Mesendoderm (in vitro differentiated cells): ENCODE measurements around the gene ACER2.
A peak's percentile ranks its signal among the peaks of the same experiment; 100 is the strongest.

ENCODE experiments used
- DNase-seq: peaks from one replicate; pipeline ENCODE4 v3.0.0; 2013
- H2AK5ac ChIP-seq: 2 replicates; pipeline ENCODE4 v1.6.1; 2013; ENCODE audit warnings: low read length, inconsistent platforms
- H2BK120ac ChIP-seq: 2 replicates; pipeline ENCODE4 v1.6.1; 2013; ENCODE audit warnings: low read depth, mild to moderate bottlenecking, low read length, moderate library complexity, mixed read lengths
- H2BK15ac ChIP-seq: replicated peaks from 2 replicates; pipeline ENCODE4 v1.6.1; 2013; ENCODE audit warnings: low read depth, mild to moderate bottlenecking, moderate library complexity
- H2BK5ac ChIP-seq: 2 replicates; pipeline ENCODE4 v1.6.1; 2013; ENCODE audit warnings: low read length, inconsistent platforms
- H3K18ac ChIP-seq: 2 replicates; pipeline ENCODE4 v1.6.1; 2013; ENCODE audit warnings: mild to moderate bottlenecking, low read length, mixed read lengths
- H3K23ac ChIP-seq: one replicate; pipeline ENCODE4 v1.6.1; 2013; ENCODE audit warnings: low read length
- H3K27ac ChIP-seq: 2 replicates; pipeline ENCODE4 v1.5.1; 2013; ENCODE audit warnings: low read depth, mild to moderate bottlenecking, inconsistent platforms, low read length, moderate library complexity
- H3K27me3 ChIP-seq: 2 replicates; pipeline ENCODE4 v1.6.1; 2013; ENCODE audit warnings: low read length, control low read depth, mild to moderate bottlenecking, inconsistent platforms; ENCODE audit not compliant: insufficient read depth, poor library complexity
- H3K36me3 ChIP-seq: 2 replicates; pipeline ENCODE4 v1.6.1; 2013; ENCODE audit warnings: low read length, inconsistent platforms; ENCODE audit not compliant: control insufficient read depth, insufficient read depth
- H3K4ac ChIP-seq: one replicate; pipeline ENCODE4 v1.6.1; 2013; ENCODE audit warnings: low read depth, mild to moderate bottlenecking, low read length, moderate library complexity
- H3K4me1 ChIP-seq: 2 replicates; pipeline ENCODE4 v1.6.1; 2013; ENCODE audit warnings: low read depth, low read length, inconsistent platforms; ENCODE audit not compliant: control insufficient read depth
- H3K4me2 ChIP-seq: 2 replicates; pipeline ENCODE4 v1.6.1; 2013; ENCODE audit warnings: low read length
- H3K4me3 ChIP-seq: 2 replicates; pipeline ENCODE4 v1.5.1; 2013; ENCODE audit warnings: mild to moderate bottlenecking, low read length
- H3K56ac ChIP-seq: one replicate; pipeline ENCODE4 v1.6.1; 2013; ENCODE audit warnings: low read length
- H3K79me1 ChIP-seq: 2 replicates; pipeline ENCODE4 v1.6.1; 2013; ENCODE audit warnings: low read length, inconsistent platforms
- H3K79me2 ChIP-seq: 2 replicates; pipeline ENCODE4 v1.6.1; 2013; ENCODE audit warnings: mild to moderate bottlenecking, low read length; ENCODE audit not compliant: control insufficient read depth, insufficient read depth
- H3K9ac ChIP-seq: 2 replicates; pipeline ENCODE4 v1.6.1; 2013; ENCODE audit warnings: low read length, inconsistent platforms
- H4K5ac ChIP-seq: one replicate; pipeline ENCODE4 v1.6.1; 2013; ENCODE audit warnings: low read length
- H4K8ac ChIP-seq: one replicate; pipeline ENCODE4 v1.6.1; 2013; ENCODE audit warnings: low read depth, mild to moderate bottlenecking, control low read depth, low read length, moderate library complexity
- WGBS: extraction: QIAGEN DNeasy Blood & Tissue Kit; methylation state at CpG from one replicate; pipeline ENCODE4 v1.1.7; 2013; ENCODE audit warnings: low lambda C conversion rate, missing lambda C conversion rate; ENCODE audit not compliant: insufficient coverage; ENCODE audit errors: extremely low coverage; 5-methylcytosine and 5-hydroxymethylcytosine counted together

ACER2 gene

DNA sequence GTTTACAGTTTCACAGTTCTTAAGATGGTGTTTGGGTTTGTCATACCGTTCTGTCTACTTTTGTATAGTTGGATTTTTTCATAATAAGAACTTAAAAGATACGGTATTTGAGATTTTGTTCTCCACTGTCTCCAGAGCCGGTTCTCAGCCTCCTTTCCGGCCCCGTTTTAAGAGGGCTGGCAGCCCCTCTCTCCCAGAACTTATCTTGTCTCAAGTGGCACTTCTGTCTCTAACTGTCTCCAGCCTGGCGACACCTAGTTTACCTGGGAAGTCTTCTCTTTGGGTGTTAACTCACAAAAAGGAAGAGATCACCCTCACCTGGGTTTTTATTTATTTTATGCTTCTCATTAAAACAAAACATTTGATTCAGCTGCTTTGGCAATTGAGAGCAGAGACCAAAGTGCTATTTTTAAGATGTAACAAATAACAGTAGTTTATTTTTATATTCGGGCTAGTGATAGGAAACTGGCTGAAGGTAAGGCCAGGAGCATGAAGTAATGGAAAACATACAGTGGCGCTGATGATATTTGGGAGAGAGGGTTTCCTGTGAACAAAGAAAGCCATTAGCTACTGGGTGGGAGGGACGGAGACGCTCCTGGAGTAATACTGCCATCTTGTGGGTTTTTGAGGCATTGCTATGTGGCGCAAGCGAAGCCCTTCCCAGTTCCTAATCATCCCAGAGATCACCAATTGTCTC is 48.3 kb downstream of the ACER2 start:
- Histone ChIP-seq H4K5ac (no peak overlapping the region), H2BK15ac (no peak overlapping the region), H3K9ac (no peak overlapping the region), H2AK5ac (no peak overlapping the region), H3K4me3 (no peak overlapping the region), H3K27me3 (no peaks in the 10 kb centered on the region), H3K56ac (peak overlapping the region; percentile 56), H3K4ac (no peak overlapping the region), H3K23ac (no peak overlapping the region), H3K4me2 (no peak overlapping the region), H3K27ac (no peak overlapping the region), H4K8ac (no peak overlapping the region), H2BK5ac (no peak overlapping the region), H3K18ac (no peak overlapping the region), H3K36me3 (no peaks in the 10 kb centered on the region), H3K79me1 (no peaks in the 10 kb centered on the region), H3K79me2 (no peaks in the 10 kb centered on the region), H3K4me1 (no peaks in the 10 kb centered on the region), H2BK120ac (no peak overlapping the region)
- peak; percentile 87 for DNase-seq
- no CpG with 5 or more reads among the region's 12 CpGs for WGBS

DNA sequence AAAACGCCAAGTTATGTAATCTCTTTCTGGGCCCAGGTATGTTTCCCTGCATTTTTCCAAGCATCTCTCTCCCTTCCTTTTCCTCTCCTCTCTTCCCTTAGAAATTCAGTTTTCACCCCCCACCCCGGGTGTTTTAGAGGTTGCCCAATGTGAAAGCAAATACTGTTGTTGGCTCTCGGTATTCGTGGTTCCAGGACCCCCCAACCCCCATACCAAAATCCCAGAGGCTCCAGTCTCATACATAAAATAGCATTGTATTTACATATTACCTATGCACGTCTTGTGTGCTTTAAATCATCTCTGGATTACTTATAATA is 48.8 kb downstream of the ACER2 start:
- Histone ChIP-seq H4K8ac (no peak overlapping the region), H2BK120ac (no peak overlapping the region), H3K4me1 (no peaks in the 10 kb centered on the region), H3K4ac (no peak overlapping the region), H4K5ac (no peak overlapping the region), H3K36me3 (no peaks in the 10 kb centered on the region), H3K9ac (no peak overlapping the region), H3K79me2 (no peaks in the 10 kb centered on the region), H3K79me1 (no peaks in the 10 kb centered on the region), H2BK5ac (no peak overlapping the region), H3K27me3 (no peaks in the 10 kb centered on the region), H3K27ac (no peak overlapping the region), H2AK5ac (no peak overlapping the region), H3K56ac (no peak overlapping the region), H2BK15ac (no peak overlapping the region), H3K4me3 (no peak overlapping the region), H3K18ac (no peak overlapping the region), H3K4me2 (no peak overlapping the region), H3K23ac (no peak overlapping the region)
- no peak for DNase-seq
- no CpG with 5 or more reads among the region's 5 CpGs for WGBS

- Histone ChIP-seq H3K27me3 (no peaks in the 10 kb centered on the region), H3K4ac (no peak overlapping the region), H2AK5ac (no peak overlapping the region), H3K4me1 (no peaks in the 10 kb centered on the region), H3K4me2 (no peak overlapping the region), H2BK120ac (no peak overlapping the region), H4K8ac (no peak overlapping the region), H3K79me2 (no peaks in the 10 kb centered on the region), H3K79me1 (no peaks in the 10 kb centered on the region), H3K27ac (no peak overlapping the region), H3K23ac (no peak overlapping the region), H3K4me3 (no peak overlapping the region), H2BK15ac (no peak overlapping the region), H3K9ac (no peak overlapping the region), H3K18ac (no peak overlapping the region), H3K36me3 (no peaks in the 10 kb centered on the region), H2BK5ac (no peak overlapping the region), H3K56ac (no peak overlapping the region), H4K5ac (no peak overlapping the region)
- no peak for DNase-seq
- no CpG with 5 or more reads among the region's 6 CpGs for WGBS
These were observed 51.4 kb downstream of the ACER2 start for GRCh38 chr9:19460243-19460642.

DNA sequence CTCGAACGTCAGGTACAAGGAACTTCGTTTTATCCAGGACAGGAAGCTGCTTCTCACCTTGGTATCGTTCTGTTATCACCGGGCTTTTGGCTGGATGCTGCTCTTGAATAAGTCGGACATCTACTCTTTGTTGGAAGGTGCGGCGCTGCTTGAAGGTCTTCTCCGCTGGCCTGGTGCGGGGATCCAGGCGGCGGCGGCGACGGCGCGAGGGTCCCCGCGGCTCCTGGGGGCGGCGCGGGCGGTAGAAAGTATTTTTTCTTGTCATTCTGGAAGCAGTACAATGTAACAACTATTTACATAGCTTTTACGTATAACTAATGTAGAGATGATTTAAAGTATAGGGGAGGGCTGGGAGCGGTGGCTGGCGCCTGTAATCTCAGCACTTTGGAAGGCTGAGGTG is 52.3 kb downstream of the ACER2 start:
- Histone ChIP-seq H3K27me3 (no peaks in the 10 kb centered on the region), H2AK5ac (no peak overlapping the region), H3K9ac (no peak overlapping the region), H3K23ac (no peak overlapping the region), H3K4me3 (no peak overlapping the region), H2BK5ac (no peak overlapping the region), H3K36me3 (no peaks in the 10 kb centered on the region), H3K27ac (no peak overlapping the region), H3K4me1 (no peaks in the 10 kb centered on the region), H2BK15ac (no peak overlapping the region), H3K18ac (no peak overlapping the region), H3K79me2 (no peaks in the 10 kb centered on the region), H3K4ac (no peak overlapping the region), H2BK120ac (no peak overlapping the region), H3K79me1 (no peaks in the 10 kb centered on the region), H4K8ac (no peak overlapping the region), H3K56ac (no peak overlapping the region), H4K5ac (no peak overlapping the region), H3K4me2 (no peak overlapping the region)
- WGBS, result no CpG with 5 or more reads among the region's 26 CpGs
- no peak for DNase-seq

GRCh38 chr9:19464061-19464763 is 55.4 kb downstream of the ACER2 start:
- Histone ChIP-seq H3K23ac (no peak overlapping the region), H3K79me1 (no peaks in the 10 kb centered on the region), H3K4me2 (no peak overlapping the region), H2AK5ac (no peak overlapping the region), H4K8ac (no peak overlapping the region), H3K4me1 (no peaks in the 10 kb centered on the region), H3K4me3 (no peak overlapping the region), H3K27ac (no peak overlapping the region), H3K27me3 (no peaks in the 10 kb centered on the region), H2BK15ac (no peak overlapping the region), H3K4ac (no peak overlapping the region), H3K36me3 (no peaks in the 10 kb centered on the region), H3K9ac (peak overlapping the region; percentile 55), H4K5ac (no peak overlapping the region), H2BK120ac (no peak overlapping the region), H3K79me2 (no peaks in the 10 kb centered on the region), H2BK5ac (no peak overlapping the region), H3K56ac (peak overlapping the region; percentile 66), H3K18ac (no peak overlapping the region)
- no CpG with 5 or more reads among the region's 23 CpGs for WGBS
- no peak for DNase-seq
